Activated CD4-positive, alpha-beta T cell treated with anti-CD3 and anti-CD28 coated beads, Interleukin-2, amount 50 U/mL, for 48 hours (primary cell): Measurements from ENCODE around the gene GPRC5C.
A peak's percentile ranks its signal among the peaks of the same experiment; 100 is the strongest.

ENCODE experiments used
- DNase-seq, 2 experiments: peaks; one replicate each; pipeline ENCODE4 v3.0.0-alpha.2; 2020

Gene GPRC5C

GRCh38 chr17:74452841-74453661 is 21.2 kb downstream of the GPRC5C start:
- no peak for DNase-seq

DNA sequence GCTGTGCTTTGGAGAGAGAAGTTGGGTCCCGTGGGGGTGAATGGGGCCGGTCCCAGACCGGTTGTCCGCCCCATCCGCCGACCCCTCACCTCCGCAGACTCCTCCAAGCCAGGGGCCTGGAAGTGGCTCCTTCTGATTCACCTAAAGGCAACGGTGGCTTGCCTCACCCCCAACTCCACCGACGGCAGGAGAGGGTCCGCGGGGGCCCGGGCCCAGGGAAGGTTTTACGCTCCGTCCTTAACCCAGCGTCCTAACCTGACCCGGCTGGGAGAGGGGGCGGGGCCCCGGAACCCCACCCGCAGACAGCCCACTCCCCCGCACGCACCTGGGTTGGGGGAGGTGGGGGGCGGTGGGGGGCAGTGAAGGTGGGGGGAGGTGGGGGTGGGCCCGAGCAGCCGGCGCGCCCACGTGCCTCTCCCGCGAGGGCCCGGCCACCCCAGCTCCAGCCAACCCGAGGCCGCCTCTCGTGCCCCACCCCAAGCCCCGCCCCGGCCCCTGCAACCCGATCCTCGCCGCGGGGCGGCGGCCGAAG is 21.8 kb downstream of the GPRC5C start:
- DNase-seq = peak; percentile 81 to 84

- DNase-seq = no peak
These were observed 22.5 kb downstream of the GPRC5C start for GRCh38 chr17:74454197-74455024.

DNA sequence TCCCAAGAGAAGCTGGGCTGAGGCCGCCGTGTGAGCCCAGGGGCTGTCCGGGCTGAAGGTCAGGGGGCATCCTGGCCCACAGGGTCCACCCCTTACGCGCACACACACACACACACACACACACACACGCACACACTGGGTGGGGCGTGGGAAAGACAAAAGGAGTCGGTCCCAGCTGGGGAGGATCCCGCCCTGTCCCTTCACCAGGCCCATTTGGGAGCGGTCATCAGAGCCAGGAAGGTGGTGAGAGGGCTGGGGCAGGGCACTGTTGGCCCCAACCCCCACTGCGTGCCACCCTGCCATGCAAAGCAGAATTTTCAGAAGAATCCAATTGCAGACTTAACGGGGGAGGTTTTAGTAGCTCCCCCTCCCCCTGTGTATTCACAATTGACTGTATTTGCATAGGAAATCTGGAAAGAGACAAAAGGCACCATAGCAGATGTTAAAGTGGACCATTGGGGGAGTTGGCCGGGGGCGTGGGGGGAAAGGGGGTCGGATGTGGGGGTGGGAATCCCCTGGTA is 23.2 kb downstream of the GPRC5C start:
- DNase-seq = no peak

GRCh38 chr17:74455821-74456220 is 23.9 kb downstream of the GPRC5C start:
- no peak for DNase-seq

GRCh38 chr17:74457146-74457819 is 25.4 kb downstream of the GPRC5C start:
- DNase-seq = peak; percentile 79 to 81

DNA sequence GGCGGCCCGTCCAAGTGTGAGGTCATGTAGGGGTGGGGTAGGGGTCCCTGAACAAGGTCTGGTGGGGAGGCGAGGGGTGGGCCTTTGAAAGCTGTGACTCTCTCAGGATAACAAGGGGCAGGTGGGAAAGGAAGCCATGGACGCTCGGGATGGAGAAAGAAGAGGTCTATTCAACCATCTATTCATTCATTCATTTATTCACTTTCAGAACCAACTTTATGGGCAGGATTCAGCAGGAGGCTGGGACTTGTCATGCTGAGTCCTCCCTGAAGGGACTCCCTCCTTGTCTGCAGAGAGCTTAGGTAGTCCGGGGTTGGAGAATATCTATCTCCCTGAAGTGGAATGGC is 25.9 kb downstream of the GPRC5C start:
- no peak for DNase-seq

- no peak for DNase-seq
These were observed 26.9 kb downstream of the GPRC5C start for GRCh38 chr17:74458835-74459234.

DNA sequence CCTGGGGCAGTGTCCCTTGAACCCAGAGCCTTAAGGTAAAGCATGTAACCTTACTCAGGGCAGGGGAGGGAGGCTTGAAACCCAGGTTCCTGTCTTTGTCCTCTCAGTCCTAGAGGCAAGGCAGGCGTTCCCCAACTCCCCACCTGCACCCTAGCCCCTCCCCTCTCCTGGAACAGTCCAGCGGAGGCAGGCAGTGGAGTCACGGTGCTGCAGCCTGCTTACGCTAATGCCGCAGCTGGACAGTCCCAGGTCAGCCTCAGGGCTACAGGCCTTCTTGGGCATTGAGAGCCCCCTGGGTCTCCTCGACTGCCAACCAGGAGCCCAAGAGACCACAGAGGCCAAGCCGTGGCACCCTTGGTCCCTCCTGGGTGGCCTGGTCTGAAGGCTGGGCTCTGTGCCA is 27.7 kb downstream of the GPRC5C start:
- DNase-seq = no peak

GRCh38 chr17:74460241-74460640 is 28.4 kb downstream of the GPRC5C start:
- no peak for DNase-seq

DNA sequence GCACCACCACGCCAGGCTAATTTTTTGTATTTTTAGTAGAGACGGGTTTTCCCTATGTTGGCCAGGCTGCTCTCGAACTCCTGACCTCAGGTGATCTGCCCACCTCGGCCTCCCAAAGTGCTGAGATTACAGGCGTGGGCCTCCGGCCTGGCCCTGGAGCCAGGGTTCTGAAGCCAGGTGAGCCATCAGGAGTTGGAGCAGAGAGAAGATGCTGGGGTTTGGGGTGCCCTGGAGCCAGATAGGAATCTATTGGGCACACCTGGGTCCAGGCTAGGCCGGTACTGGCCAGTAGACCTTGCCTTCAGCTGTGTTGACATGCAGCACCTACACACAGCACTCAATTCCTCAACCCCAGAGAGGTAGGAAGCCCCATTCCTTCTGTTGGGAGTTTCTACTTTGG is 29.1 kb downstream of the GPRC5C start:
- DNase-seq = no peak

GRCh38 chr17:74461611-74462010 is 29.7 kb downstream of the GPRC5C start:
- DNase-seq = no peak

DNA sequence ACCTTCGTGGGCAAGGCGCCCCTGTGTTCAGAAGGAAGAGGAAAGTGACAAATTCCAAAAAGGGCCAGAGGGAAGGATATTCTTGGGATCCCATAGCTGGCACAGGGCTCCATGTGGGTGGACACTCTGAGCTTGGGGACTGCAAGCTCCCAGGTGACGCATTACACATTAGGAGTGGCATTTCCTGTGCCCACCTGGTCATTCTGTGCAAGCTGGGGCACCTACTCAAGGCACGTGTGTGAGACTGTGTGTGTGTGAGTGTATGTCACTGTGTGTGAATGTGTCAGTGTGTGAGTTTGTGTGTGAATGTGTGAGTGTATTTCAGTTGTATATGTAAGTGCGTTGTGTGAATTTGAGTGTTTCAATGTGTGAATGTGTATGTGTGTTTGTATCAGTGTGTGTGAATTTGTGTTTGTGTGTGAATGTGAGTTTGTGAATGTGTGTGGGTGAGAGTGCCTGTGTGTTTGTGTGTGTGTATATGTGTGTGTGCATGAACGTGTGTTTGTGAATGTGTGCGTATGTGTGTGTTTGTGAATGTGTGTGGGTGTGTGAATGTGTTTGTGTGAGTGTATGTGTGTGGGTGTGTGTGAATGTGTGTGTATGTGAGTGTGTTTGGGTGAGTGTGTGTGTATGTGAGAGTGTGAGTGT is 33.0 kb downstream of the GPRC5C start:
- DNase-seq = no peak

- DNase-seq = no peak
These were observed 33.7 kb downstream of the GPRC5C start for GRCh38 chr17:74465378-74466110.

GRCh38 chr17:74466111-74466827 is 34.4 kb downstream of the GPRC5C start, which contains the start of gene CD300A:
Gene CD300A (plus strand): TSS chr17:74466634. CDS start chr17:74466704, 70 bp downstream.
- peak; percentile 39 to 46 for DNase-seq

DNA sequence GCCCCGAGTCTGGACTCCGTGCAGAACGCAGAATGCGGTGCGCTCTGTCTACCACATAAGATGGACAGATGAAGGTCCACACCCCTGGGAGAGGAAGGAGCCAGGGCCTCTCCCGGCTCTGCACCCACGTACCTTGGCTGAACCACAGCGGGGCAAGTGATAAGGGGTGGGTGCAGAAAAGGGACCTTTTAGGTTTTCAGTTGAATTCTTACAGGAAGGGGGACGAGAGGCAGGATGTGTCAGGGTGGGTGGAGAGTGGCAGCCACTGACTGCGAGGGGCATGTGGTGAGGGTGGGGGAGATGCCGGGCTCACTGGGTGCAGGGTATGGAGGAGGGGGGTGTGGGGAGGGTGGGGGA is 34.9 kb downstream of the GPRC5C start:
- DNase-seq = peak in 1 of 2 experiments; percentile 31

- peak; percentile 38 to 41 for DNase-seq
These were observed 35.5 kb downstream of the GPRC5C start for GRCh38 chr17:74467221-74467951.

DNA sequence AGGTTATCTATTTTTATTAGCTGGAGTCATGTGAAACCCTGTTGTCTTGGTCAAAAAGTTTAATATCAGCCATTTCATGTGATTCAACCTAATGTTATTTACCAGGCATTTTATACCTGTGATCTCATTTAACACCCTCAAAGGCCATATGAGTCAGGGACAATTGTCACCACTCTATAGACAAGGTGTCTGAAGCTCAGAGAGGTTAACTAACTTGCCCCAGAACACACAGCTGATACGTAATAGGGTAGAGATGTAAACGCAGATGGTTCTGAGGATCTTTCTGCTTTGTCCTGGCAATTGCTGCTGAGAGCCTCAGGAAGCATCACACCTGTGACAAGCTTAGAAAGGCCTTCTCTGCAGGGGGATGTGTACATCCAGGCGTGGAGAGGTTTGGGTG is 39.5 kb downstream of the GPRC5C start:
- DNase-seq = no peak

DNA sequence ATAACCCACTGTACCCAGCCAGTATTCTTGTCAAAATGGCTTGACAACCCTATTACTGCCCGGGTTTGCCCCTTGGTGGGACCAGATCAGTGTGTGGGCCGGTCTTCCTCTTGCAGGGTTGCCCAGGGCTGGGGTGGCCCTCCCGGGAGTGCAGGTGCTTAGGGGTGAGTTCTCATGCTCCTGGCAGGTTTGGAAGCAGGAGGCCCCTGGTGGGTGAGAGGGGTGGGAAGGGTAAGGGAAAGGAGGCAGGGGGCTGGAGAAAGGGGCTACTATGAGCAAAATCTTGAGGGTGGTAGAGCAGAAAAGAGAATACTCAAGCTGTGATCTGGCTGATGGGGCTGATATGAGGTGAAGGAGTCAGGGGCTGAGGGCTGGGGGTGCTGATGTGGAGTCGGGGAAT is 41.0 kb downstream of the GPRC5C start:
- DNase-seq = no peak

- DNase-seq = no peak
These were observed 41.4 kb downstream of the GPRC5C start for GRCh38 chr17:74473294-74473693.
